GM11168 (cell line): Measurements from ENCODE around the gene HTR4.
"Not testable (repeated sequence)": the region's sequence is repeated elsewhere in the genome, so short reads cannot be mapped to it uniquely, and the experiment has no call there.

Experiments
- in situ Hi-C: fragments of 300-500 bp; cut with MboI; formaldehyde crosslinking; loops from one replicate; pipeline ENCODE4 v1.12.0; 2022; ENCODE audit warnings: low sequenced_read_pairs; ENCODE audit not compliant: unreplicated experiment

Gene HTR4, protein sequence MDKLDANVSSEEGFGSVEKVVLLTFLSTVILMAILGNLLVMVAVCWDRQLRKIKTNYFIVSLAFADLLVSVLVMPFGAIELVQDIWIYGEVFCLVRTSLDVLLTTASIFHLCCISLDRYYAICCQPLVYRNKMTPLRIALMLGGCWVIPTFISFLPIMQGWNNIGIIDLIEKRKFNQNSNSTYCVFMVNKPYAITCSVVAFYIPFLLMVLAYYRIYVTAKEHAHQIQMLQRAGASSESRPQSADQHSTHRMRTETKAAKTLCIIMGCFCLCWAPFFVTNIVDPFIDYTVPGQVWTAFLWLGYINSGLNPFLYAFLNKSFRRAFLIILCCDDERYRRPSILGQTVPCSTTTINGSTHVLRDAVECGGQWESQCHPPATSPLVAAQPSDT

DNA sequence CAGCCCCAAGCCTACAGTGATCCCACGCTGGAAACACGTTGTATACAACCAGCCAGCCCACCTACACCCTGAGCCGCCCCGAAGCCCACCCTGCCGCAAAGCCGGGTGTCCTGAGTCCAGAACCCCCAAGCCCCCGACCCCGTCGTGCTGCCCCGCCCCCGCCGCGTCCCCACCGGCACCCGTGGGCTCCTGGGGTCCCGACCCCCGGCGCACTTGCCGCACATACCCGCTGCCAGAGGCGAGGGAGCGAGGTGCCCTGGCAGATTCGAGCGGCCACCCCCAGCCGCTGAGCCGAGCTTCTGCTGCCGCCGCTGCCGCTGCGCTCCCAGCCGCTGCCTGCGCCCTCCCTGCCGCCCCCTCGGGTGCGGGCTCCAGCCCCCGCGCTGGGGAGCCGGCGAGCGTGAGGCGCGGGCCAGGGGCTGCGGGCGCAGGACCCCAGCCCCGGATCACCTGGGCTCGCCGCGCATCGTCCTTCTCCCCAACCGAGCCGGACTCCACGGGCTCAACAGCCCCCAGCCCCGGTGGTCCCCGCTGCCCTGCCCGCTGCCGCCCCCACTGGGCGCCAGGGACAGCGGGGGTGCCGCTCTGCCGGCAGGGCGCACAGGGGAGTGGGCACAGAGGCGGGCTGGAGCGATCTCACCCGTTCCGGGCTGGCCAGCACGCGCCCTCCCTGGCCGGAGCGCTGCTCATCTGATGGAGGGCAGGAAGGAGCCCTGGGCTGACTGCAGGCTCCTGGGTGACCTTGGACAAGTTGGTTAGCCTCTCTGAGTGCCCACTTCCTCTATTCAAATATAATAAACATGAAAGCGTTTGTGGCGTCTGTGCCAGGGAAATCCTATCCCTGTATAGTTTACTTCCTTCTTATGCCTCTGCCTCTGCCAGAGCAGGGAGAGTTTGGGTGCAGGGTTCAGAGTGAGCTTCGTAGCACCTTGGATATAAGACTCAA lies at the start of gene HTR4:
Gene HTR4 (minus strand): TSS at position 692 of the 946 bp plus-strand sequence. CDS start 17,513 bp downstream, outside the sequence.
- in situ Hi-C loops: no loop called here

DNA sequence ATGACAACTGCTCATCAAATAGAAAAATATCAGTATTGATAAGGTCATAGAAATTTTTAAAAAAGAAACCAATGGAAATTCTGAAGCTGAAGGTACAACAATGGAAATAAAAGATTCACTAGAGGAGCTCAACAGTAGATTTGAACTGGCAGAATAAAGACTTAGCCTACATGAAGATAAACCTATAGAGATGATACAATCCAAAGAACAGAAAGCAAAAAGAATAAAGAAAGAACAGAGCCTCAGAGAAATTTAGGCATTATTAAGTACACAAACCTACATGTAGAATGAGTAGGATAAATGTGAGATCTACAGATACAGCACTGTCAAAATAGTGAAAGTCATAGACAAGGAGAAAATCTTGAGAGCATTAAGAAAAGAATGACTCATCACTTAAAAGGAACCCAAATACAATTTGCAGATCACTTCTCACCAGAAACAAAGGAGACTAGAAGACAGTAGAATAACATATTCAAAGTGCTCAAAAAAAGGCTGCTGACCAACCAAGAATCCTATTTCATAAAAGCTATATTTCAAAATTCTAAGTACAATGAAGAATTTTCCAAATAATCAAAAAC lies 47.8 kb upstream of the HTR4 start:
- in situ Hi-C loops: no loop called here

DNA sequence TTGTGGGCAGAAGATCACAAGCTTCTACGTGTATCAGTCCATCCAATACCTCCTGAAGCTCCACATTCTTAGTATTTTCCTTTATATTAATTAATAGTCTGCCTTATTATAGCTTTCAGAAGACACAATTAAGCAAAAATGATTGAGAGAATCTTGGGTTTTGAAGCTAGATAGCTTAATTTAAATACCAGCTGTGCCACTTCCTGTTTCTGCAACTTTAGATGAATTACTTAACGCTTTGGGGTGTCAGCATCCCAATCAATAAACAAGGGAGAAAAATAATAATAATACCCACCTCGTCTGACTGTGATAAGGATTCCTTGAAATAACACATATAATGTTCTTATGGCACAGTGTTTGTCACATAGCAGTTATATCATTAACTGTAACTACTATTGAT lies 44.7 kb upstream of the HTR4 start:
- in situ Hi-C loops: no loop called here

DNA sequence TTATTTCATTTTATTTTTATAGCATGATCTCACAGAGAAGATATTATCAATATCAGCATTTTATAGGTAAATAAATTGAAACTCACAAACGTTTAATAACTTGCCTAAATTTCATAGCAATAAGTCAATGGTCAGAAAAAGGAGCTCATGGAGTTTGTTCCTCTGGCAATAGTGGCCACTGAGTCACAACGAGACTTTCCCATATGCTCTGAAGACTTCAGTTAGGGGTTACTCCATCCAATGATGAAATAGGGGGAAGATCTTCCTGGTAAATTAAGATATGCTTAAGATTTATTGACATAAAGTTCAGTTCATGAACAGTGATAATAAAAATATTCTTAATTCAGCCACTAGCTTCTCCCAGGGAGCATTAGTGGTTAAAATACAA lies 43.5 kb upstream of the HTR4 start:
- in situ Hi-C loops: no loop called here

DNA sequence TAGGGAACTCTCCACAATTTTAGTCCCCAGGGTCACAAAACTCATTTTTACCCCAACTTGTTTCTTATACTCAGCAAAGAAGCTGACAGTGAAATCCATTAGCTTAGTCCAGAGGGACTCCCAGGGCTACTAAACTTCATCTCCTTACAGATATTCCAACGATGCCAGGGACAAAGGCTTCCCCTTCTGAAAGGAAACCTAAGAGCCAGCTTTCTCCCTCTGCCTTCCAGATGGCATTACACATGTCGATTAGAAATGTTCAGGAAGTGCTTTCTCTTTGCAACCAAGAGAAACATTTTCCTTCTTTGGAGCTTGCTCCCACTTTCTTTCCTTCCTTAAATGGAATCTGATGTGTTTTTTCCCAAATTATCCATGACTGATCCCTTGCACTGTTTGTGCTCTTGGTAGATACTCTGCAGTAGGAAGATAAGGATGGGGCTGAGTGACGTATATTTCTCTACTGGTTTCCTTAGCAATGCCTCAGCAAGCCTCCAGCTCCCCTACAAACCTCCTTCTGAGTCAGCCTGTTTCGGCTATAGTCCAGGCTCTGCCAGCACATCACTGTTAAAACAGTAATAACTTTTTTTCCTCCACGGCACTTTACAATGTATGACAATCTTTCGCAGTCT lies 43.0 kb upstream of the HTR4 start:
- in situ Hi-C loops: no loop called here

DNA sequence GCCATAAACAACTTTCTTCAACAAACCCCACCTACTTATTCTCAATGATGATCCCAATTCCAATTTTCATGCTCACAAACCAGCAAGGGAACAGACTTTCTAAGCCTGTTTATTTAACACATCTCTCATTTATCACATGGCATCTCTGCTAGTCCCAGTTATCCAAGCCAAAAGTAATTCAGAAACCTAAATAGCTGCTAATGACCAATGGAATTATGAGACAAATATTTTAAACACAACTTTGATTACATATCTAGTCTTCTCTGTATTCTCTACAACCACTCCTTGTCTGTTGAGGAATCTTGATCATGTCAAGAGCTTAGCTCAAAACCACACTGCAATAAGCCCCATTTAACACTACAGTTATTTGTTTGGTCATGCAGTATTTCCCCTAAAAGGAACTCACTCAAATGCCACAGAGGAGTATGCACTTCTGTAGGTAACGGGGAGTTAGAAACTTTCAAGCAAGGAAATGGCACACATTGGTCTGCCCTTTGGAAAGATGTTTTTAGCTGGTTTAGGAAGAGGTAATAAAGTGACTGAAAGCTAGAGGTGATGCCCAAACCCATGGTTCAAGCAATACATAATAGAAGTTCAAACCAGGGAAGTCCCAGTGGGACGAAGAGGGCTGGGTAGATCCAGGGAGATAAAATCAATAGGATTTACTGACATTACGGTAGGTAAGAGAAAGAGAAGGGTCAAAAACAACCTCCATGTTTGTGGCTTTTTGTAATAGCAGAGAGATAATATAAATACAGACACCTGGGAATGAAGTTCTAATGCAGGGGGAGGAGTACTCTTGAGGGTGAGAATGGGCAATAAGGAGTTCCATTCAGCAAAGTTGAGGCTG lies 42.1 kb upstream of the HTR4 start:
- in situ Hi-C loops: no loop called here

DNA sequence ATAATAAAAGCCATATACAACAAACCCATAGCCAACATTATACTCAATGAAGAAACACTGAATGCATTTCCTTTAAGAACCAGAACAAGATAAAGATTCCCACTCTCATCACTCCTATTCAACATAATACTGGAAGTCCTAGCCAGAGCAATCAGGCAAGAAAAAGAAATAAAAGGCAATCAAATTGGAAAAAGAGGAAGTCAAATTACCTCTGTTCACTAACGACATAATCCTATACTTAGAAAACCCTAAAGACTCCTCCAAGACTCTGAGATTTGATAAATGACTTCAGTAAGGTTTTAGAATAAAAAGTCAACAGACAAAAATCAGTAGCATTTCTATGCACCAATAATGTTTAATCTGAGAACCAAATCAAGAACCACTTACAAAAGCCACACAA lies 36.6 kb upstream of the HTR4 start:
- in situ Hi-C loops: no loop called here

DNA sequence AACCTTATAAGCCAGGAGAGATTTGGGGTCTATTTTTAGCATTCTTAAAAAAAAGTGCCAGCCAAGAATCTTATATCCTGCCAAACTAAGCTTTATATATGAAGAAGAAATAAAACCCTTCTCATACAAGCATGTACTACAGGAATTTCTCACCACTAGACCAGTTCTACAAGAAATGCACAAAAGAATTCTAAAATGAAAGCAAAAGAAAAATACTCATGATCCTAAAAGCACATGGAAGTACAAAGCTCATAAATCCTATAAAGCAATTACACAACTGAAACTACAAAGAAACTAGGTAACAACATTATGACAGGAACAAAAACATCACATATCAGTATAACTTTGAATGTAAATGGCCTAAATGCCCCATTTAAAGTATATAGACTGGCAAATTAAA lies 34.5 kb upstream of the HTR4 start:
- in situ Hi-C loops: no loop called here

DNA sequence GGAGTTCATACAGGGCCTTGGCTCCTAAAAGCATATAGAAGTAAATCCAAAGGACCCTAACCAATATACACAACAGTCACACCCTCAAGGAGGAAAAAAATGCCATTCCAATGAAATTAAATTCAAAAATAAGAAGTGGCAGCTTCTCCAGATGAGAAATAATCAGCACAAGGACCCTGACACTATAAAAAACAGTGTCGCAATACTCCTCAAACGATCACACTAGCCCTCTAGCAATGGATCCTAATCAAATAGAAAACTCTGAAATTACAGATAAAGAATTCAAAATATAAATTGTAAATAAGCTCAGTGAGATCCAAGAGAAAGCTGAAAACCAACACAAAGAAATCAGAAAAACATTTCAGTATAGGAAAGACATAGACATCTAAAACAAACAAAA lies 33.5 kb upstream of the HTR4 start:
- in situ Hi-C loops: no loop called here

DNA sequence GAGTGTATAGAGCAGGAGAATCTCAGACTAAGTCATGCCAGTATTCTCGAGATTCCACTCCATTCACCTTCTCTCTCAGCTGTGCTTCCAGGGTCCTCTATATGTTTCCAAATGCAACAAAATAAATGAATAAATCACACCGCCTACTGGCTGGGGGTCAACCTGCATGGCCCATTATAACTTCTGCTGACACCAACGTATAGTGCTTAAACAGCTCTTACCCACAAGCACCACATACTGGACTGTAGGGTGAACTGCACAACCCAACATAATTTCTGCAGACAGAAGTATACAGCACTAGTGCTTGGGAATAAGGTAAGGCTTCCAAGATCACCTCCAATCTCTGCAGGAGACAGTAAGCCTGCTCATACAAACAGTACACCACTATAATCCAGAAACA lies 33.1 kb upstream of the HTR4 start:
- in situ Hi-C loops: no loop called here

DNA sequence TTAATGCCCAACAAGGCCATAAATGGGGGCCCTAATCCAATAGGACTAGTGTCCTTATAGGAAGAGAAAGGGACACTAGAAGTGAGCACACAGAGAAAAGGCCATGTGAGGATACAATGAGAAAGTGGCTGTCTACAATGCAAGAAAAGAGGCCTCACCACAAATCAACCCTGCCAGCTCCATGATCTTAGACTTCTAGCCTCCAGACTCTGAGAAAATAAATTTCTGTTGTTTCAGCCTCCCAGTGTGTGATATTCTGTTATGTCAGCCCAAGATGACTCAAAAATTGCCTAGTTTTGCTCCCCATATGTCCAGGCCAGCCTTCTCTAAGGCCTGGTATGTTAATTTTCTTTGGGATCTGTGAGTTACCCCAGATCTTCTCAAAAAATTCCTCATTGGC lies 32.3 kb upstream of the HTR4 start:
- in situ Hi-C loops: no loop called here

DNA sequence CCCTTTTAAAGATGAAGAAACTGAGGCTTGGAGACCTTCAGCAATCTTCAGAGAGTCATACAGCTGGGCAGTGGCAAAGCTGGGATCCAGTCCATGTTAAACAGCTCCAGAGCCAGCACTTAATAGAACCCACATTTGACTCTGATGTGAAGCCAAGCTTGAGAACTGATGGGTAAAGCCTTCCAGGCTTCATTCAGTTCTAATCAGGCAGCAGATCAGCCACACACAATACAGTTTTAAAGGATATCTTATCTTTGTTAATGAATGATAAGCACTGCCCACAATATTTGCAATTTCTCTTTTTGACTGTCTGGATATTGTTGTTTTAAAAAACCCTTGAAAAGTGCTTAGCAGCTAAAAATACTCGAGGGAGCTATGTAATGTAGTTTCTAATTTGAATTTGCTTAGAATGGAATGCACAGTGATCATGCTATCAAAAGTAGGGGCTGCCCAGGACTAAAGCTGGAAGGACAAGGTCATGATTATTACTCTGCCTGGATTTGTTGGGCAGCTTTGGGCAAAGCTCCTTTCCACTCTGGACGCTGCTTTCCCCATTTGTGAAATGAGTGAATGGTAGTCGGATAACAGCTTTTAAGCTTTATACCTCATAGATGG lies 31.3 kb upstream of the HTR4 start:
- in situ Hi-C loops: no loop called here

DNA sequence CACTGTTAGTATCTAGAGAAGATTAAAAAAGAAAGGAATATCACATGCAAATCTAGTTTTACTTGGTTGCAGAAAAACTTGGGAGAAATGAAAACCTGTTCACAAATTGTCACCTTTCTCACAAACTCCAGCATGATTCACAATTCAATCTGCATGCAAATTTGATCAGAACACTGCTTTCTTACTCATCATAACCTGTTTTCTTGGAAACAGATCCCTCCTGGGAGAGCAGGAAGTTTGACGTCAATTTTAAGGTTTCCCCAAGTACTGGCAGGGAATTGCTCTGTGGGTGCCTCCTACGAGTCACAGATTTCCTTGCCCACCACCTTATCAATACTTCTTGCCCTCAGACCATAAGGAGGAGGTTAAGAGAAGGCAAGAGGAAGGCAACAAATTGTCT lies 30.2 kb upstream of the HTR4 start:
- in situ Hi-C loops: no loop called here

DNA sequence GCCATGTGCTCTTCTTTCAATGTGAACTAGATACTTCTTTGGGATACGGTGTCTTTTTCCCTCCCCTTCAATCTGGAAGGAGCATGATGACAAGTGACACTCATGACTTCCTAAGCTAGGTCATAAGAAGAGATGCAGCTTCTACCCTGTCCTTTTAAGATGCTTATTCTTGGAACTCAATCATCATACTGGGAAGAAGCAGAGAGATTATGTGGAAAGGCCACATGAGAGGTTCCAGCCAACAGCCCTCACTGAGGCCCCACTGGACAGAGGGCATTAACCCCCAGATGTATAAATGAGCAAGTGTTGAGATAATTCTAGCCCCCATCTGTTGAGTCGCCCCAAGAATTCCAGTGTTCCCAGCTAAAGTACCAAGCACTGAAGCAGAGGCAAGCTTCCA lies 29.3 kb upstream of the HTR4 start:
- in situ Hi-C loops: no loop called here

DNA sequence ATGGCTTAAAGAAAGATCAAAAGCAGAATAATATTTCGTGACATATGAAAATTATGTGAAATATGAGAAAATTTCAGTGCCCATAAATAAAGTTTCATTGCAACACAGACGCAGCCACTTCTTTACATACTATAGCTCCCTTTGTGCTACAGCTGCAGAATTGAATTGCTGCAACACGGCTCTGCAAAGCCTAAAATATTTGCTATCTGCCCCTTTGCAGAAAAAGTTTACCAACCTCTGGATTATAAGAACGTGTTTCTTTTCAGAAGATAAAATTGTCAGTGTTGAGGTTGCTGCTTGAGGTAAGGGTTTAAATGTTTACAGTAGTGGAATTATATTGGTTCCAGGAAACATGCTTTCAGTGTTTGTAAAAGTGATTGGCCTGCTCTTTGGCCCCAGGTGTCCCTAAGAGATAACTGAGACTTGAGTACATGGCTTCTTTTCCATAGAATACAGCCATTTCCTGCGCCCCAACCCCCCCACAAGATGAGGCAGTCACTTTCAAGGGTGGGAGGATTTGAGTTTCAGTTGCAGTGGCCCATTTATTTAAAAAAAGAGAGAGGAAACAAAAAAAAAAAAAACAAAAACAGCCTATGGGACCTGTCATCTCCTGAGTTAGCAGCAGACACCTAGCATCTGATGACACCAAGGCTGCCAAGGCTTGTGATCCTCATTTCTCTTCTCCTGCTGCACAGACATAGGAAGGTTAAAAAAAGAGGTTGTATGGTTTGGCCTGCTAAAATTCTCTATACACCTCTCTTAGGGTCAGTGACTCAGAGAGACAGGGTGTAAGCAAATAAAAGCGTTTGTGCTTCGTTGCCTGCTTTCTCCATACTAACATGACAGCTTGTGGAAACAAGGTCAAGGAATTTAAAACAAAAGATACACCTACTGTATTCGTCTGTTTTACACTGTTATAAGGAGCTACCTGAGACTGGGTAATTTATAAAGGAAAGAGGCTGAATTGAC lies 28.0 kb upstream of the HTR4 start:
- in situ Hi-C loops: no loop called here

DNA sequence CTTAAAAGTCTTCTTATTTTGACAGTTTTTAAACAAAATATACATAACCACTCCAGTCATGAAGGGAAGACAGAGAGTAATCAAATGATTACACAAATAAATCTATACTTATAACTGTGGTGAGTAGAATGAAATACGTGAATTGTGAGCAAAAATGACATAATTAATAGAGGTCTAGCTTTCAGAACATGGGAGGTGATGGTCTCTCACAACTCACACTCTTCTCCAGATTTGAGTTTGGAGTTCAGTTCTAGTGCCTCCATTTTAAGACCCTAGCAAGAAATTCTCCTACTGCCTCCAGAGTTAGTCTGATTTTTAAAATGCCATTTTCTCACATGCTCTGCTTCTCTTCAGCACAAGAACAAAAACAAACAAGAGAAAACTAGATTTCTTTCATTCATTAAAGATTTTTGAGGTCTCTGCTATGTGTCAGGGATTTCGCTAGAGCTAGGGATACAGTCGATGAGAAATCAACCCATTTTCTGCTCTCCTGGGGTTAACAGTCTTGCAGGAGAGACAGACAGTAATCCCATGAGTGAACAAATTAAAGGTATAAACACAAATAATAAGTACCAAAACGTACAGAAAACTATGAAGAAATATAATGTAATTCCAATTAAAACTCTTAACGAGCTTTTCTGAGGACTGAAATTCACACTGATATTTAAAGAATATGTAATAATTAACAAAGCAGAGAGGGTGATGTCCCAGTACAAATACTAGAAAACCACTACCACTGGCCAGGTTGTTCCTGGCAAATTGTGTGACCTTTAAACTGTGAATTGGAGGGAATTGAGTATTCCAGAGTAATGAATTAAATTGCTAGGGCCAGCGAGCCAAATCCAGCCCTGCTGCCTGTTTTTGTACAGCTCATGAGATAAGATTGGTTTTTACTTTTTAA lies 27.1 kb upstream of the HTR4 start:
- in situ Hi-C loops: no loop called here

DNA sequence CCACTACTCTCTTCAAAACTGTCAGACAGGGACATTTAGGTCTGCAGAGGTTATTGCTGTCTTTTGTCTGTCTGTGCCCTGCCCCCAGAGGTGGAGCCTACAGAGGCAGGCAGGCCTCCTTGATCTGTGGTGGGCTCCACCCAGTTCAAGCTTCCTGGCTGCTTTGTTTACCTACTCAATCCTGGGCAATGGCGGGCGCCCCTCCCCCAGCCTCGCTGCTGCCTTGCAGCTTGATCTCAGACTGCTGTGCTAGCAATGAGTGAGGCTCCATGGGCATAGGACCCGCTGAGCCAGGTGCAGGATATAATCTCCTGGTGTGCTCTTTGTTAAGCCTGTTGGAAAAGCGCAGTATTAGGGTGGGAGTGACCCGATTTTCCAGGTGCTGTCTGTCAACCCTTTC lies 19.4 kb upstream of the HTR4 start:
- in situ Hi-C loops: not testable (repeated sequence)
